ENCODE results near the gene SLC46A1. TPM values are rescaled to one million over a fixed set of nuclear protein-coding genes. Genes with fewer than 3 reads are reported as not detected.

Gene SLC46A1
- total and polyA plus RNA-seq, 9 of the 15 experiments (the other 6 are each of a cell fraction or from before 2014, with no cell fraction given) = 0.24 to 5.5 (median 3.1) TPM

GRCh38 chr17:28446716-28447395 is 40.8 kb upstream of the SLC46A1 start:
- H3K4me3 ChIP-seq = no peak overlapping the region
- WGBS (ENCODE audit: insufficient coverage, low coverage, missing lambda C conversion rate) = 2% methylated on average over 8 of the region's 8 CpGs
- no TSS peak for BruUV-seq (replicated peaks)
- no peaks in the 10 kb centered on the region for H3K9me1 ChIP-seq (ENCODE audit: control insufficient read depth, insufficient read depth, low read length)
- H3K36me3 ChIP-seq (ENCODE audit: control insufficient read depth, insufficient read depth, low read length) = no peaks in the 10 kb centered on the region
- ChIA-PET CTCF (ENCODE audit: low intra/inter-chr PET ratio) (no interaction called here), POLR2A (interaction anchor here (0.9 kb wide), 1 partner anchor 19 kb away, joined by 3 read pairs; no protein-coding TSS in a partner anchor)
- H3K27me3 ChIP-seq (ENCODE audit: control insufficient read depth in 2 of 2, insufficient read depth in 2 of 2, low read length in 2 of 2) = peaks cover 11 to 16% of the 10 kb centered on the region in 2 experiments
- no peak for ATAC-seq
- H3K27ac ChIP-seq (ENCODE audit: extremely low read depth, low read depth, low read length) = no peak overlapping the region
- no peak for TF ChIP-seq E2F1 (CRISPR knock-in tag; IDR thresholded peaks at IDR 0.05)
- TF ChIP-seq SMAD4 (CRISPR knock-in tag; conservative IDR thresholded peaks at IDR 0.05) = no peak
- TF ChIP-seq, protein P1, sequence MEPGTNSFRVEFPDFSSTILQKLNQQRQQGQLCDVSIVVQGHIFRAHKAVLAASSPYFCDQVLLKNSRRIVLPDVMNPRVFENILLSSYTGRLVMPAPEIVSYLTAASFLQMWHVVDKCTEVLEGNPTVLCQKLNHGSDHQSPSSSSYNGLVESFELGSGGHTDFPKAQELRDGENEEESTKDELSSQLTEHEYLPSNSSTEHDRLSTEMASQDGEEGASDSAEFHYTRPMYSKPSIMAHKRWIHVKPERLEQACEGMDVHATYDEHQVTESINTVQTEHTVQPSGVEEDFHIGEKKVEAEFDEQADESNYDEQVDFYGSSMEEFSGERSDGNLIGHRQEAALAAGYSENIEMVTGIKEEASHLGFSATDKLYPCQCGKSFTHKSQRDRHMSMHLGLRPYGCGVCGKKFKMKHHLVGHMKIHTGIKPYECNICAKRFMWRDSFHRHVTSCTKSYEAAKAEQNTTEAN (CRISPR knock-in tag; IDR thresholded peaks at IDR 0.05) = no peak
- no peak for TF ChIP-seq SMC3 (conservative IDR thresholded peaks at IDR 0.05; ENCODE audit: insufficient read depth, low read depth, low read length)
- no peak for TF ChIP-seq HDAC1 (IDR thresholded peaks at IDR 0.05)
- TF ChIP-seq CCNT2 (IDR thresholded peaks at IDR 0.05; ENCODE audit: borderline replicate concordance, extremely low read depth, insufficient read length, low read depth, low read length) = no peak
- no peak for TF ChIP-seq GTF2A2 (tag; IDR thresholded peaks at IDR 0.05)
- TF ChIP-seq AFF4 (CRISPR knock-in tag; IDR thresholded peaks at IDR 0.05) = no peak
- no peak for TF ChIP-seq ZNF436 (CRISPR knock-in tag; IDR thresholded peaks at IDR 0.05)
- TF ChIP-seq YBX1 (IDR thresholded peaks at IDR 0.05) = no peak
- TF ChIP-seq MAZ (CRISPR knock-in tag; conservative IDR thresholded peaks at IDR 0.05 in 1 of 2, IDR thresholded peaks at IDR 0.05 in 1 of 2) = no peak
- no peak for TF ChIP-seq GABPB2 (CRISPR knock-in tag; conservative IDR thresholded peaks at IDR 0.05)
- no peak for TF ChIP-seq RBM39 (optimal IDR thresholded peaks at IDR 0.05; ENCODE audit: low read depth, low read length)
- no peak for TF ChIP-seq TFAM (CRISPR knock-in tag; conservative IDR thresholded peaks at IDR 0.05)
- no peaks in the 10 kb centered on the region for H3K4me1 ChIP-seq (replicated peaks in 1 of 2; ENCODE audit: control insufficient read depth in 2 of 2, insufficient read depth in 2 of 2, low read length in 2 of 2)
- no peaks in the 10 kb centered on the region for H4K20me1 ChIP-seq (replicated peaks; ENCODE audit: control insufficient read depth, insufficient read depth, low read length)
- FAIRE-seq = no peak
- H3K4me2 ChIP-seq (ENCODE audit: insufficient read depth, low read length) = no peak overlapping the region
- no peaks in the 10 kb centered on the region for H3K9me3 ChIP-seq (replicated peaks; ENCODE audit: control insufficient read depth, insufficient read depth, low read depth, low read length)
- no peak overlapping the region for H2AFZ ChIP-seq (ENCODE audit: low read depth, low read length)
- DNase-seq (ENCODE audit: extremely low read depth in 1 of 4, low spot score in 3 of 4) = no peak
- H3K79me2 ChIP-seq (ENCODE audit: control insufficient read depth, insufficient read depth, low read length) = no peaks in the 10 kb centered on the region
- in situ Hi-C loops (cut with MboI) = no loop called here
- H3K9ac ChIP-seq (ENCODE audit: insufficient read depth in 1 of 2, low read depth in 2 of 2, low read length in 2 of 2) = no peak overlapping the region
- intact Hi-C loops (cut with micrococcal nuclease) = no loop called here

All from K562 (cell line).